Fibroblast of villous mesenchyme (primary cell): ENCODE data around the gene SEMA3C. TPM values are rescaled to one million over a fixed set of nuclear protein-coding genes. Genes with fewer than 3 reads are reported as not detected.

Experiments
- DNase-seq: peaks from one replicate; pipeline ENCODE4 v3.0.0-alpha.2; 2010; ENCODE audit warnings: low read depth
- H3K4me3 ChIP-seq: 2 replicates; pipeline ENCODE4 v1.5.1; 2011; ENCODE audit warnings: low read depth, mild to moderate bottlenecking, low read length
- total RNA-seq: library from RNA; depleted of rRNA; stranded (reverse); fragments of >200 nt; gene quantifications from 2 replicates; pipeline ENCODE4 v1.2.3, GENCODE V29; 2012
- TF ChIP-seq, protein P1 (sequence below): IDR thresholded peaks from 2 replicates; pipeline ENCODE4 v1.5.1; 2012; ENCODE audit warnings: low read depth, mild to moderate bottlenecking, low read length; ENCODE audit not compliant: insufficient read depth

SEMA3C gene
- total RNA-seq, 1 donor: 136 TPM

DNA sequence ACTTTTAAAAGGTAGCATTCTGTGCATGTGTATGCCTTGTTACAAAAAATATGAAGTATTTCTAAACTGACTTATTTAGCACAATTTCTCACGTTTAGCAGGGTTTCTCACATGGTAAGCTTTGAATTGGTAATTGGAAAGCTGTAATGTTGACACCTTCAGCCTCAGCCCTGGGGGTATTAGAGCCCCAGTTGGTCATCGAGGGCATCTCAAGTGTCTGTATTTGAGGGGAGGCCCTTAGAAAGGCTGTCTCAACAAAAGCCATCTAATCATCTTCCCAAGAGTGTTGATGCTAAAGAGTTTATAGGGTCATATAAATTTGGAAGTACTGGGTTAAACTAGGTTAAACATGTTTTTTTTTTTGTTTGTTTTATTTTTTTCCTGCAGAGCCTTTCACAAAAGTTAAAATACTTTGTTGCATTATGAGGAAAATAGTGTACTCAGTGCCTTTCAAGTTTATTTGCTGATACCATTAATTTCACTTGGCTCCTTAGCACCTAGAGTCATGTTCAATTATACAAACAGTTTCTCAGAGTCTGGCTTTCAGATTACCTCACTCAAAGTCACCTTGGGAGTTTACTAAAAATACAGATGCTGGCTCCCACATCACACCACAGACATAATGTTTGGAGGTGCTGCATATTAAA lies 146.4 kb downstream of the SEMA3C start:
- TF ChIP-seq, protein P1, sequence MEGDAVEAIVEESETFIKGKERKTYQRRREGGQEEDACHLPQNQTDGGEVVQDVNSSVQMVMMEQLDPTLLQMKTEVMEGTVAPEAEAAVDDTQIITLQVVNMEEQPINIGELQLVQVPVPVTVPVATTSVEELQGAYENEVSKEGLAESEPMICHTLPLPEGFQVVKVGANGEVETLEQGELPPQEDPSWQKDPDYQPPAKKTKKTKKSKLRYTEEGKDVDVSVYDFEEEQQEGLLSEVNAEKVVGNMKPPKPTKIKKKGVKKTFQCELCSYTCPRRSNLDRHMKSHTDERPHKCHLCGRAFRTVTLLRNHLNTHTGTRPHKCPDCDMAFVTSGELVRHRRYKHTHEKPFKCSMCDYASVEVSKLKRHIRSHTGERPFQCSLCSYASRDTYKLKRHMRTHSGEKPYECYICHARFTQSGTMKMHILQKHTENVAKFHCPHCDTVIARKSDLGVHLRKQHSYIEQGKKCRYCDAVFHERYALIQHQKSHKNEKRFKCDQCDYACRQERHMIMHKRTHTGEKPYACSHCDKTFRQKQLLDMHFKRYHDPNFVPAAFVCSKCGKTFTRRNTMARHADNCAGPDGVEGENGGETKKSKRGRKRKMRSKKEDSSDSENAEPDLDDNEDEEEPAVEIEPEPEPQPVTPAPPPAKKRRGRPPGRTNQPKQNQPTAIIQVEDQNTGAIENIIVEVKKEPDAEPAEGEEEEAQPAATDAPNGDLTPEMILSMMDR: no peak
- no peak for DNase-seq

DNA sequence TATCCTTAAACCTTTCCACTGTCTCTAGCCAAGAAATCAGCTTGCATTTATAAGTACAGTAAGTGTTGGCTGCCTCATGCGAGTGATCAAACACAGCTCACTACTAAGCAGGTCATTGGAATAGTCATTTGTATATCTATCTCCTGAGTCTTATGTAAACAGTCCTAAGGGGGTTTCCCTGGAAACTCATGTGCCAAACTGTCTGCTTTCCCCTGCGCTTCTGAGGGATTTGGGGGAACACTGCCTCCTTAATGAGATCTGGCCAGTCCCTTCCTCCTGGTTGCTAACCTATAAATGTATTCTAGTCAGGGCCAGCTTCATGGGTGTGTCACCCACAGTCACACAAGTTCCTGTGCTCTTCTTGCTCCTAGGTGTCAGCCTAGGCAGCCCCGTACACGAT lies 147.3 kb downstream of the SEMA3C start:
- H3K4me3 ChIP-seq: no peak overlapping the region
- DNase-seq: peak; percentile 44
- TF ChIP-seq, protein P1: no peak

More for the DNA sequence above, 146.4 kb downstream of the SEMA3C start:
- no peak overlapping the region for H3K4me3 ChIP-seq

DNA sequence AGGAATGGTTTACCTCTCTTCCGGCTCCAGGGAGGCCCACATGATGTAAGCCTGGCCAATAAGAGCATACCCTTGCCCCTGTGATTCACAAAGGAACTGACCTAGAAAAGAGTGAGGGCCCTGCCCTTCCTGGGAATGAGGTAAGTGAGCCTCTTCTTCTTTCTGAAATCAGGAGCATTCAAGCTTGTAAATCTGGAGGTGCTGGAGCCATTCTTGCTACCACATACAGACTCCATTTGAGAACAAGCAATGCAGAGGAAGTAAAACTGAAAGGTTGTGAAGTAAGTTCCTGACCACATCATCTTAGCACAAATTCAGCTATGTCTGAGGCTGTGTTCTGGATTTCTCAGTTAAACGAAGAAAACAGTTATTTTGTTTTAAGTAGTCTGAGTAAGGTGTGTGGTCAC lies 148.2 kb downstream of the SEMA3C start:
- TF ChIP-seq, protein P1: no peak
- no peak for DNase-seq
- no peak overlapping the region for H3K4me3 ChIP-seq

DNA sequence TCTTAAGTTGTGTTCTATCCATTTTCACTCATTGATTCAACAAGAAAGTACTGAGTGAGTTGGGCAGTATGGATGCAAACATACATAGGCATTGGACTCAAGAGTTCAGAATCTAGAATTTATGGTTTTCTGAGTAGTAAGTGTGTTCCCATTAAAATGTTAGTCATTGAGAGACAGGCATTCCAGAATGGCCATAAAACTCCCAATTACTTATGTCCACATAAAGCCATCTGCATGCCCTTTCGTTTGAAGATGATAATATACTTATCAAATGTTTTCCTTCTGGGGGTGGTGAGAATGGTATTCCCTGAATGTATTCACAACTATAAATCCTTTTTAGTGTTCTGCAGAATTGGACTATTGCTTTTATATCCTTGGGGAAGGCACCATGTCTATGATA lies 148.8 kb downstream of the SEMA3C start:
- TF ChIP-seq, protein P1: no peak
- no peak overlapping the region for H3K4me3 ChIP-seq
- DNase-seq: peak; percentile 81

DNA sequence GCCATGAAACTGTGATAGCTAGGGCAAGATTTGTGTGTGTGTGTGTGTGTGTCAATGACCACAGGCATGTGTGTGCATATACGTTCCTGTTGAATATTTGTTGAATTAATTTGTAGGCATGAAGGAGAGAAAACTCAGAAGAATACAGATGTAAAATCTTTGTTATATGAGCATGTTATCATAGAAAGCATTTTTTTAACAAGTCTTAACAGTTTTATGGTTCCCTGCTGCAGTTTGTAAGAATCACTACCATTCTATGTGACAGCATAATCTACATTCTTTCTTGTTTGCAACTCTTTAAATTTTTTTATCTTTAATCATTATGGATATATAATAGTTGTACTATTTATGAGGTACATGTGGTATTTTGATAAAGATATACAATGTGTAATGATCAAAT lies 150.1 kb downstream of the SEMA3C start:
- DNase-seq: peak; percentile 45
- TF ChIP-seq, protein P1: no peak
- no peak overlapping the region for H3K4me3 ChIP-seq

DNA sequence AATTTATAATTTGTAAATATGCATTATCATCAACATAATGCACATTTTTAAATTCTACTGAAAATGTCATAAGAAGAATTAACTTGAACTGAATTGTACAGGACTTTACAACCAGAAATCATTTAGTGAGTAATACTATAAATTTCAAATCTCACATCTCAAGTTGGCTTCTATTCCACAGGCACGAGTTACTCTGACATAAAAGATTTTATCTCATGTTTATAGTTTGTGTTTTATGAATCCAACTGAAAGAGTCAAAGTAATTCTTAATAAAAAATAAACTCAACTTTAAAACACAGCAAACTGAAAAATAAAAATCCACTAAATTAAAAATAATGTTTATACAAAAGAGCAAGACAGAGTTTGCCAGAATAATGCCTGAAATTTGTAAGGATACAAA lies 151.2 kb downstream of the SEMA3C start:
- H3K4me3 ChIP-seq: no peak overlapping the region
- TF ChIP-seq, protein P1: no peak
- peak; percentile 58 for DNase-seq

DNA sequence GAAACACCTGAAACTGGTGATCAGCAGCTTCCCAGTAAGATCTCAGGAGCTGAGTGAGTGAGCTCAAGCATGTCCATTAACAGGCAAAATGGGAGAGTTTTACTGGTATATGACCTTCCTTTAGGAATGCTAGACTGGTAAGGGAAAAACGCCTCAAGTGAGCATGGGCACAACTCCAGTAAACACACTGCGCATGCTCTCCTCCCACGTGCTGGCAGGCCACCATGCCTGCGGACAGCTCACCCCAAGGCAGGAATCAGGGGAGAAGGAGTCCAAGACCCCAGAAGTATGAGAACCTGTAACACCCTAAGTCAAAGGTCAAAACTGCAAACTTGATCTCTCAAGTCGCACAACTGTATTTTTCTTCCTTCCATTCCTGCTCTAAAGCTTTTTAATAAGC lies 152.1 kb downstream of the SEMA3C start:
- no peak for DNase-seq
- TF ChIP-seq, protein P1: no peak
- H3K4me3 ChIP-seq: no peak overlapping the region
